Esophagus muscularis mucosa (tissue), 4 donors: ENCODE results near the gene CSK.

Source experiments
- CTCF ChIP-seq, 3 experiments: fragments of 200-600 bp in 2 of 3; fragments of 450-650 bp in 1 of 3; sonication (generic) in 2 of 3; IDR thresholded peaks; one replicate each; pipeline ENCODE4 v1.5.1; 2017 to 2019; ENCODE audit warnings: antibody characterized with exemption in 3 of 3, mild to moderate bottlenecking in 2 of 3, moderate library complexity in 1 of 3
- EP300 ChIP-seq: sonication (generic); formaldehyde crosslinking; IDR thresholded peaks from one replicate; pipeline ENCODE4 v1.6.1; 2017; ENCODE audit warnings: antibody characterized with exemption
- POLR2AphosphoS5 ChIP-seq, 2 donors: sonication (generic); formaldehyde crosslinking; IDR thresholded peaks; one replicate each; pipeline ENCODE4 v1.6.1; 2017; ENCODE audit warnings: antibody characterized with exemption in 2 of 2

- TF ChIP-seq CTCF (IDR thresholded peaks at IDR 0.05) (no peak), EP300 (no peak), POLR2AphosphoS5 (IDR thresholded peaks at IDR 0.05) (no peak)
These were observed 38.2 kb downstream of the CSK start for GRCh38 chr15:74820056-74820455.
